HepG2 (cell line): Measurements from ENCODE around the gene KCNIP4.

ENCODE experiments used
- ARID2 ChIP-seq: sonication (generic); formaldehyde crosslinking; IDR thresholded peaks from 2 replicates; pipeline ENCODE4 v1.8.1; 2022; ENCODE audit warnings: mild to moderate bottlenecking, missing genetic modification reagents, borderline replicate concordance
- MYC ChIP-seq: sonication (generic); formaldehyde crosslinking; IDR thresholded peaks from 2 replicates; pipeline ENCODE4 v1.9.0; 2021; ENCODE audit warnings: missing genetic modification reagents, borderline replicate concordance
- TF ChIP-seq, protein P1 (sequence below): sonication (generic); formaldehyde crosslinking; IDR thresholded peaks from 2 replicates; pipeline ENCODE4 v1.5.0; 2020; ENCODE audit warnings: mild to moderate bottlenecking, missing genetic modification reagents, moderate library complexity

DNA sequence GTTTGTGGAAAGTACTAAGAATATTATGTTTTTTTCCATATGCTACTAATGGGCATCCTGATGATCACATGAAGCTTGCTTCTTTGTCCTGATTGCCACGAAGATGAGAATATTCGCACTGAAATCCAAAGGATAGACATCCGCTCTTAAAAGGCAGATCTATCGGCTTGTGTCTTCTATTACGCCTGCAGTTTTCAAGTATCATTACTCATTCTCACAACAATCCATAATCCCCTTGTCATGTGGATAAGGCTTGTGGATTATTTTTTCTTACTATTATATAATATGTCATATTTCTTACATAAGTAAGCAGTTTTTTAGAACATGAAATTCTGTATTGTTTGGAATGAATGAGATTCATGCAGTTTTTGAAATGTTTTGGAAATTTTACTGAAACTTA, 62.8 kb downstream of the KCNIP4 start:
- TF ChIP-seq MYC (CRISPR knock-in tag) (no peak), ARID2 (CRISPR knock-in tag) (no peak)
- TF ChIP-seq, protein P1, sequence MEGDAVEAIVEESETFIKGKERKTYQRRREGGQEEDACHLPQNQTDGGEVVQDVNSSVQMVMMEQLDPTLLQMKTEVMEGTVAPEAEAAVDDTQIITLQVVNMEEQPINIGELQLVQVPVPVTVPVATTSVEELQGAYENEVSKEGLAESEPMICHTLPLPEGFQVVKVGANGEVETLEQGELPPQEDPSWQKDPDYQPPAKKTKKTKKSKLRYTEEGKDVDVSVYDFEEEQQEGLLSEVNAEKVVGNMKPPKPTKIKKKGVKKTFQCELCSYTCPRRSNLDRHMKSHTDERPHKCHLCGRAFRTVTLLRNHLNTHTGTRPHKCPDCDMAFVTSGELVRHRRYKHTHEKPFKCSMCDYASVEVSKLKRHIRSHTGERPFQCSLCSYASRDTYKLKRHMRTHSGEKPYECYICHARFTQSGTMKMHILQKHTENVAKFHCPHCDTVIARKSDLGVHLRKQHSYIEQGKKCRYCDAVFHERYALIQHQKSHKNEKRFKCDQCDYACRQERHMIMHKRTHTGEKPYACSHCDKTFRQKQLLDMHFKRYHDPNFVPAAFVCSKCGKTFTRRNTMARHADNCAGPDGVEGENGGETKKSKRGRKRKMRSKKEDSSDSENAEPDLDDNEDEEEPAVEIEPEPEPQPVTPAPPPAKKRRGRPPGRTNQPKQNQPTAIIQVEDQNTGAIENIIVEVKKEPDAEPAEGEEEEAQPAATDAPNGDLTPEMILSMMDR (CRISPR knock-in tag) = no peak
